GM20000 (cell line): ENCODE results near the gene PALLD.
A peak's percentile ranks its signal among the peaks of the same experiment; 100 is the strongest.
"Not testable (repeated sequence)": the region's sequence is repeated elsewhere in the genome, so short reads cannot be mapped to it uniquely, and the experiment has no call there.

Experiments
- DNase-seq: peaks from one replicate; pipeline ENCODE4 v3.0.0; 2012; ENCODE audit warnings: low spot score
- TF ChIP-seq, protein P1 (sequence below): IDR thresholded peaks from 2 replicates; pipeline ENCODE4 v1.5.1; 2012; ENCODE audit warnings: mild to moderate bottlenecking, control low read depth; ENCODE audit errors: extremely low read depth, missing control alignments

Gene PALLD

DNA sequence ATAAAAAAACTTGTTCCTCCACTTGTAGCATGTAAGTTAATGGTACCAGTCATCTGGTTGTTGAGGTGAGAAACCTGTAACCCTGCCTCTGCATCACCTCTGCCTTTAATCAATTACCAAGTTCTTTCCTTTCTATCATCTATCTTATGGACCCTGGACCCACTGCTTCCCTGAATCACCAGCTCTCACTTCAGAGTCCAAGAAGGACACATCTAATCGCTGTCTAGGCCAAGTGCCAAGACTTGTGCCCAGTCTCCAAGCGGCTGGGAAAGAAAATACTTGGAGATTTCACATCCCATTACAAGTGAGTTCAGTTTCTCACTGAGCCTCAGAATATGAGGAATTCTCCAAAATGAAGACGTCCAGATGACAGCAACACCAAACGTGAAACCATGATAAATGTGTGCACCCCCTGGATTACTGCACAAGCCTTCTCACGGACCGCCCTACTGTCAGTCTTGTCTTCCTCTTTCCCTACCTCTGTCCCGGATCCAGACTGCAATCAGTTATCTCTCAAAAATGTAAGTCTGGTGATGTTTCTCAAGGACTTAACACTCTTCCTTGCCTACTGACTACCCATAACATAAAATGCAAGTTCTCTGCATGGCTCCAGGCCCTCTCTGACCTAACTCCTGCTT lies 10.4 kb downstream of the PALLD start:
- DNase-seq = no peak
- TF ChIP-seq, protein P1, sequence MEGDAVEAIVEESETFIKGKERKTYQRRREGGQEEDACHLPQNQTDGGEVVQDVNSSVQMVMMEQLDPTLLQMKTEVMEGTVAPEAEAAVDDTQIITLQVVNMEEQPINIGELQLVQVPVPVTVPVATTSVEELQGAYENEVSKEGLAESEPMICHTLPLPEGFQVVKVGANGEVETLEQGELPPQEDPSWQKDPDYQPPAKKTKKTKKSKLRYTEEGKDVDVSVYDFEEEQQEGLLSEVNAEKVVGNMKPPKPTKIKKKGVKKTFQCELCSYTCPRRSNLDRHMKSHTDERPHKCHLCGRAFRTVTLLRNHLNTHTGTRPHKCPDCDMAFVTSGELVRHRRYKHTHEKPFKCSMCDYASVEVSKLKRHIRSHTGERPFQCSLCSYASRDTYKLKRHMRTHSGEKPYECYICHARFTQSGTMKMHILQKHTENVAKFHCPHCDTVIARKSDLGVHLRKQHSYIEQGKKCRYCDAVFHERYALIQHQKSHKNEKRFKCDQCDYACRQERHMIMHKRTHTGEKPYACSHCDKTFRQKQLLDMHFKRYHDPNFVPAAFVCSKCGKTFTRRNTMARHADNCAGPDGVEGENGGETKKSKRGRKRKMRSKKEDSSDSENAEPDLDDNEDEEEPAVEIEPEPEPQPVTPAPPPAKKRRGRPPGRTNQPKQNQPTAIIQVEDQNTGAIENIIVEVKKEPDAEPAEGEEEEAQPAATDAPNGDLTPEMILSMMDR = no peak

DNA sequence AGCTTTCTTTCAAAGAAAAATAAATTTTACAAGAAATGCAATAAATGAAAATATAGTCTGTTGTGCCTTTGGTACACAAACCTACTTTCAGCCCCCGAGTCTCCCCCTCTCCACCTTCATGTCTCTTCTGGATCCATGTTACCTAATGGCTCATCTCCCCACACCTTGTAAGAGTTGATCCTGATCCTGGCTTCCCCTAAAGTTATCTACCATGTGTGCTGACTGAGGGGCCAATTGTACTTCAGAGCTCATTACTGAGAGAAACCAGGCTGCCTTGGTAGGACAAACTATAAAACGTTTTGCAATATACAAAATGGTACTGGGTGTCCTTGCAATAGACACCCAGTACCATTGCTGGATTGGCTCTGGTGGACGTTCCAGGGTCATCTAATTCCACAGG lies 11.8 kb downstream of the PALLD start:
- TF ChIP-seq, protein P1 = no peak
- DNase-seq = no peak

DNA sequence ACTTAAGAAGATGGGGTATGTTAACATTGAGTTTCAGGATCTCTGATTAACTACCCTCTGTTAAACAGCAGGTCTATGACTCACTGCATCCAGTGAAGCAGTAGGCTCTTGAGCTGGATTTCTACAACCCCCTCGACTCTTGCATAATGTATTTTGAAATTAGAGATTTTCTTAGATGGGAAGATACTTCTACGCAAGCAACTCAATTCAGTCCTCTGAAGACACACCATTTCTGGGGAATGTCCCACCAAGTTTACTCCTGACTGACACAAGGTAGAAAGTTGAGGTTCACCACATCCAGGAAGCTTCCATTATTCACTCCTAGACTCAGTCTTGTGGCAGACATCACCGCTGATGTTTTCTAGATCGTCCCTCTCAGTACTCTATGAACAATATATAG lies 12.9 kb downstream of the PALLD start:
- TF ChIP-seq, protein P1 = no peak
- DNase-seq = no peak

DNA sequence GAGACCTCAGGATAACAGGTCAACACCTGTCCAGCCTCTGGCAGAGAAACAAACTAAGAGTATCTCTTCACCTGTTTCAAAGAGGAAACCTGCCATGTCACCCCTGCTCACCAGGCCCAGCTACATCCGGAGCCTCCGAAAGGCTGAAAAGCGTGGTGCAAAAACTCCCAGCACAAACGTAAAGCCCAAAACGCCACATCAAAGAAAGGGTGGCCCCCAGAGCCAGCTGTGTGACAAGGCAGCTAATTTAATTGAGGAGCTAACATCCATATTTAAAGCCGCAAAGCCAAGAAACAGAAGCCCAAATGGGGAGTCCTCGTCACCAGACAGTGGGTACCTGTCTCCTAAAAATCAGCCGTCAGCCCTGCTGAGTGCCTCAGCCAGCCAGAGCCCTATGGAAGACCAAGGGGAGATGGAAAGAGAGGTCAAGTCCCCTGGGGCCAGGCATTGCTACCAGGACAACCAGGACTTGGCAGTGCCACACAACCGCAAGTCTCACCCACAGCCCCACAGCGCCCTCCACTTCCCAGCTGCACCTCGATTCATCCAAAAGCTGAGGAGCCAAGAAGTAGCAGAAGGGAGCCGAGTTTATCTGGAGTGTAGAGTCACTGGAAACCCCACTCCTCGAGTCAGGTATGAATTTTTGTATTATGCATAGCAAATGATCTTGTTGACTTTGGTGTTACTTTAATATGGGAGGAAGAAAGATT lies 15.1 kb downstream of the PALLD start:
- TF ChIP-seq, protein P1 = no peak
- DNase-seq = no peak

DNA sequence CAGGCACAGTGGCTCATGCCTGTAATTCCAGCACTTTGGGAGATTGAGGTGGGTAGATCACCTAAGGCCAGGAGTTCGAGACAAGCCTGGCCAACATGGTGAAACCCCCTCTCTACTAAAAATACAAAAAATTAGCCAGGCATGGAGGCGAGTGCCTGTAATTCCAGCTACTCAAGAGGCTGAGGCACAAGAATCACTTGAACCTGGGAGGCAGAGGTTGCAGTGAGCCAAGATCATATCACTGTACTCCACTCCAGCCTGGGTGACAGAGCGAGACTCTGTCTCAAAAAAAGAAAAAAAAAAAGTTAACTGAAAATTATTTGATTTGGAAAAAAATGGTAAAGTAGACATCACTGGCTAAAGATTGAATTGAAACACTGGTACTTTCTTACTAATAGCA lies 17.0 kb downstream of the PALLD start:
- not testable (repeated sequence) for DNase-seq

DNA sequence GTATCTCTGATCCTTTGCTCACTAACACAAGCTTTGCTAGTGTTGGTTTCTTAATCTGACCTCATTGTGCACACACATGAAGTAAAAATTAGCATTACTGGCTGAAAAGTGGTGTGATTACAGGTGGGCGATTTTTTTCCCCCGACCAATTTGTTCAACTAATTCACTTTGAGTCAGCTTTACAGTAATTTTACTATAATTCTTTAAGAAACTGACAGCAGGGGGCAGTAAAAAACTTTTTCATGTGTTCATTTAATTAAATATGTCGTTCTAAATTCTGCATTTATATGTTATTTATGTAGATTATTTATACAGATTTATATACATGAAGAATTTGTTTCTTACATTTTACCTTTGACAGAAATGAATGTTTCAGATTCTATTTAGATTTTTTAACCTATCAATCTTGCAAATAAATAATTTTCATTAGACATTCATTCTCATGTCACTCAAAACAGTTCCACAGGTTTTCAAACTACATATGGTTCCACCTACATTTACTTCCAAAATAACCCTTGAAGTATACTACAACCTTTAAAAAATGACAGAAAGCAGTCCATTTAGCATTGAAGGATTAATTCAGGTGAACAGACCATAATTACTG lies 17.5 kb downstream of the PALLD start:
- peak; percentile 12 for DNase-seq
- TF ChIP-seq, protein P1 = no peak

DNA sequence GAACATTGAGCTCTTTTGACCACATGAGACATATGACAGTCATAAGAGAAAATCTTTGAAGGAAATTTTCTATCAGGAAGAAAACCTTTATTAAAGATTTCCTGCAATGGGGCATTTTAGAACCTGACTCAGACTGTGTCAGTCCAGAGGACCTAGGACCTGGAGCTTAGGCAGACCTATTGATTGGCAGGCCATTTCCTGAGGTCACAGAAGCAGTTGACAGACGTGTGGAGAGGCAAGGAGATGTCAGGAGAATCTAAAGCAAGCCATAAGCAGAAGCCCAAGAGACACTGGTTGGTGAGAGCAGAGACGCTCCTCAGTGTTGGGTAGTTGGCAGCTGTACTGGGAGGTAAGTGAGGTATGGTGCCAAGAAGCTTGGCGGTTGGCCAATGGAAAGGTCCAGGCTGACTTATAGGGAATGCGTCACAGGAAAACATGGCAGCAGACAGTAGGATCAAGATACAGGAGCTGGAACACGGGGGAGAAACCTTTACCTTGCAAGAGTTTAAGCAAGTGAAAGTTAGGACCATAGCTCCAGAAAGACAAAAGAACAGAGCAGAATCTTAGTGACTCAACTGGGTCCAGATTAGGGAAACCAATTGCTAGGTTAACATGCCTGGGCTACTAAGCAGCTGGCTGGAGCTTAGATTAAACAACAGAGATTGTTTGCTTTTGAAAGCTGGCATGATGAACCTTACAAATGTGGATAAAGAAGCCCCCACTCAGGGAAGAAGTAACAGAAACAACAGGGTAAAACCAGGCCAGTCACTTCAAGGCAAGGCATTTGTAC lies 18.6 kb downstream of the PALLD start:
- TF ChIP-seq, protein P1 = no peak
- DNase-seq = no peak
